Raji (cell line): Measurements from ENCODE around the gene PLXNB3.

ENCODE experiments used
- POLR2A ChIP-seq: IDR thresholded peaks from 2 replicates; pipeline ENCODE4 v1.6.1; 2011; ENCODE audit warnings: low read depth, low read length, control low read depth; ENCODE audit not compliant: insufficient read depth

The PLXNB3 gene

GRCh38 chrX:153746359-153746758, 17.7 kb upstream of the PLXNB3 start:
- no peak for TF ChIP-seq POLR2A

- no peak for TF ChIP-seq POLR2A
These were observed 13.8 kb upstream of the PLXNB3 start for GRCh38 chrX:153750127-153750774.

GRCh38 chrX:153755136-153755535, 8.9 kb upstream of the PLXNB3 start:
- TF ChIP-seq POLR2A: no peak

- TF ChIP-seq POLR2A: no peak
These were observed 2.2 kb upstream of the PLXNB3 start for GRCh38 chrX:153761863-153762262.

GRCh38 chrX:153762626-153763173, 1.3 kb upstream of the PLXNB3 start:
- no peak for TF ChIP-seq POLR2A

- TF ChIP-seq POLR2A: no peak
These were observed 634 bp upstream of the PLXNB3 start for GRCh38 chrX:153763298-153763932.

GRCh38 chrX:153764786-153765137, 713 bp downstream of the PLXNB3 start:
- no peak for TF ChIP-seq POLR2A

- no peak for TF ChIP-seq POLR2A
These were observed 1.4 kb downstream of the PLXNB3 start for GRCh38 chrX:153765138-153766079.

- TF ChIP-seq POLR2A: no peak
These were observed 2.2 kb downstream of the PLXNB3 start for GRCh38 chrX:153766098-153766817.

- TF ChIP-seq POLR2A: no peak
These were observed 3.0 kb downstream of the PLXNB3 start for GRCh38 chrX:153766871-153767673.

- no peak for TF ChIP-seq POLR2A
These were observed 3.6 kb downstream of the PLXNB3 start for GRCh38 chrX:153767674-153768055.

GRCh38 chrX:153768311-153769157, 4.5 kb downstream of the PLXNB3 start:
- no peak for TF ChIP-seq POLR2A

GRCh38 chrX:153769158-153769864, 5.3 kb downstream of the PLXNB3 start:
- TF ChIP-seq POLR2A: no peak
